AG04450 (cell line): Measurements from ENCODE around the gene SLIT1. TPM values are rescaled to one million over a fixed set of nuclear protein-coding genes. Genes with fewer than 3 reads are reported as not detected.

Experiments
- CTCF ChIA-PET: fragments of 300-600, 350-600 bp; formaldehyde crosslinking; extraction: SDS; loops from one replicate; lab custom pipeline; 2022; ENCODE audit warnings: antibody characterized with exemption, inconsistent platforms; lab: Charles Lee
- POLR2A ChIA-PET: fragments of 350-600 bp; formaldehyde crosslinking; extraction: SDS; loops from one replicate; lab custom pipeline; 2021; ENCODE audit warnings: antibody characterized with exemption, inconsistent platforms; lab: Yijun Ruan, JAX
- DNase-seq: peaks from one replicate; pipeline ENCODE4 v3.0.0-alpha.2; 2011; ENCODE audit warnings: low read depth, low spot score
- H3K27ac ChIP-seq: one replicate; pipeline ENCODE4 v1.5.1; 2012; ENCODE audit warnings: low read depth, low read length, control low read depth
- H3K27me3 ChIP-seq: one replicate; pipeline ENCODE4 v1.6.0; 2012; ENCODE audit warnings: low read length; ENCODE audit not compliant: control insufficient read depth, insufficient read depth
- H3K4me3 ChIP-seq: 2 replicates; pipeline ENCODE4 v1.5.1; 2011; ENCODE audit warnings: mild to moderate bottlenecking, low read depth, low read length, control low read depth
- H3K9me3 ChIP-seq: 2 replicates; pipeline ENCODE4 v1.5.1; 2012; ENCODE audit warnings: low read length; ENCODE audit not compliant: control insufficient read depth, insufficient read depth
- CTCF ChIP-seq: IDR thresholded peaks from 2 replicates; pipeline ENCODE4 v1.5.1; 2011; ENCODE audit warnings: low read depth, low read length, control low read depth, inconsistent platforms
- polyA plus RNA-seq: library from polyadenylated mRNA; depleted of rRNA; stranded (reverse); fragments of >200 nt; gene quantifications from 2 replicates; pipeline ENCODE4 v1.2.3, GENCODE V29; 2011

The SLIT1 gene
- polyA plus RNA-seq, 1 experiment, result 0.01 TPM

- Histone ChIP-seq H3K27me3 (peaks cover 46% of the 10 kb centered on the region), H3K9me3 (no peaks in the 10 kb centered on the region), H3K27ac (no peak overlapping the region), H3K4me3 (no peak overlapping the region)
- DNase-seq, result no peak
- POLR2A ChIA-PET, result no interaction called here
- CTCF ChIA-PET, result interaction anchor here (1.0 kb wide), 1 partner anchor 26 kb away, joined by 3 read pairs; no protein-coding TSS in a partner anchor
- TF ChIP-seq CTCF, result no peak
These were observed 78.2 kb downstream of the SLIT1 start for GRCh38 chr10:97107551-97107950.

DNA sequence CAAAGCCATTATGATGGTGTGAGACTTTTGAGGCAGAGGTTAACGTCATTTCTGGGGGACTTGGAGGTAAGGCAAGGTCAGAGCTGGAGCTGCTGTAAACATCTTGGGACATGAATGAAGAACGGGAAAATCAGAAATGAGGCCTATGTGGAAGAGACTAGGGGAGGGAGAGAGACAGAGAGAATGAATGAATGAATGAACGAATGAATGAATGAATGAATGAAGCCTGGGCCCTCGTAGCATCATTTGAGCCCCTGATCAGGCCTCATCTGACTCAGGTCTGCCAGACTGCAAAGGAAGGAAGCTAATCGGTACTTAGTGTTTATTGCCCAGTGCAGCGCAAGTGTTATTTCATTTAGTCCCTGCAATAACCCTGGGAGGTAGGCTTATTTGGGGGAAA is 79.6 kb downstream of the SLIT1 start:
- no peak overlapping the region for H3K4me3 ChIP-seq
- no peak for DNase-seq
- ChIA-PET CTCF (no interaction called here), POLR2A (no interaction called here)
- H3K27ac ChIP-seq, result no peak overlapping the region
- H3K27me3 ChIP-seq, result peaks cover 33% of the 10 kb centered on the region
- no peak for TF ChIP-seq CTCF
- no peaks in the 10 kb centered on the region for H3K9me3 ChIP-seq

DNA sequence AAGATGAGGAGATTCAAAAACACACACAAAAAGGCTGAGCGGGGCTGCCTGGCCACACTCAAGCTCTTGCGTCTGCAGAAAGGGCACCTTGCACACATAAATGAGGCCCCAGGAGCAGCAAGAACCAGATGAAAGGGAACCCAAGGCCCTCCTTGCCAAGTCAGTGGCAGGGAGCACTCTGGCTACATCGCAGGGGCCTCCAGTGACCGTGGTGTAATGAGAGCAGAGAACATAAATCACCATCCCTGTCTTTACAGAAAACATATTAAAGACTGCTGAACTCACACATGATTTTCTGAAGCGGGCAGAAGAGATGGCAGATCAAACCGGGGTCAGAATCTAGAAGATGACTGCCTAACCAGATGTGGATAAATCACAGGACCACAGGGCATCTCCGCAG is 80.5 kb downstream of the SLIT1 start:
- Histone ChIP-seq H3K27me3 (peaks cover 30% of the 10 kb centered on the region), H3K27ac (no peak overlapping the region), H3K4me3 (no peak overlapping the region), H3K9me3 (no peaks in the 10 kb centered on the region)
- ChIA-PET POLR2A (no interaction called here), CTCF (interaction anchor here (0.7 kb wide), 1 partner anchor 145 kb away, joined by 6 read pairs; no protein-coding TSS in a partner anchor)
- TF ChIP-seq CTCF, result no peak
- DNase-seq, result no peak

- Histone ChIP-seq H3K9me3 (no peaks in the 10 kb centered on the region), H3K27me3 (peaks cover 22% of the 10 kb centered on the region), H3K4me3 (no peak overlapping the region), H3K27ac (no peak overlapping the region)
- POLR2A ChIA-PET, result no interaction called here
- DNase-seq, result no peak
- no peak for TF ChIP-seq CTCF
- CTCF ChIA-PET, result no interaction called here
These were observed 82.3 kb downstream of the SLIT1 start for GRCh38 chr10:97103316-97104080.

GRCh38 chr10:97102441-97102840 is 83.3 kb downstream of the SLIT1 start:
- no peaks in the 10 kb centered on the region for H3K9me3 ChIP-seq
- POLR2A ChIA-PET, result no interaction called here
- no peak for DNase-seq
- peaks cover 24% of the 10 kb centered on the region for H3K27me3 ChIP-seq
- CTCF ChIA-PET, result interaction anchor here (0.8 kb wide), 1 partner anchor 108 kb away, joined by 4 read pairs; no protein-coding TSS in a partner anchor
- H3K27ac ChIP-seq, result no peak overlapping the region
- no peak for TF ChIP-seq CTCF
- H3K4me3 ChIP-seq, result no peak overlapping the region
